CD4-positive, alpha-beta T cell (primary cell): ENCODE results near the gene PPP2R2C. TPM values are rescaled to one million over a fixed set of nuclear protein-coding genes. Genes with fewer than 3 reads are reported as not detected.

Experiments
- ATAC-seq: fragments of 200-7000 bp; cut with Tn5 transposase; one replicate; pipeline ENCODE4 v1.10.0; 2022; ENCODE audit warnings: mild to moderate bottlenecking; ENCODE audit not compliant: poor library complexity
- CTCF ChIA-PET: fragments of 350-600 bp; sonication (Branson Sonifier 250); formaldehyde crosslinking; loops from one replicate; lab custom pipeline; 2021; ENCODE audit warnings: antibody characterized with exemption, inconsistent platforms; lab: Charles Lee
- POLR2A ChIA-PET: fragments of 350-600 bp; sonication (Branson Sonifier 250); formaldehyde crosslinking; loops from one replicate; lab custom pipeline; 2021; ENCODE audit warnings: antibody characterized with exemption, inconsistent platforms; lab: Charles Lee
- DNase-seq, 14 experiments: peaks; one replicate each; pipeline ENCODE4 v3.0.0-alpha.2; 2013 to 2020; ENCODE audit warnings: mixed read lengths in 2 of 14
- H3K27ac ChIP-seq, 2 donors: one replicate each; pipeline versions ENCODE4 v1.5.1 to v1.7.0; 2013; ENCODE audit warnings: low read length in 2 of 2, low read depth in 1 of 2, mild to moderate bottlenecking in 1 of 2
- H3K27me3 ChIP-seq, 2 experiments: 1 replicate in 1 of 2; 2 replicates in 1 of 2; pipeline versions ENCODE4 v1.6.1 to v1.7.0; 2013; ENCODE audit warnings: low read length in 2 of 2, control low read depth in 1 of 2, mild to moderate bottlenecking in 1 of 2, moderate library complexity in 1 of 2; ENCODE audit not compliant: insufficient read depth in 2 of 2, control insufficient read depth in 1 of 2
- H3K36me3 ChIP-seq: one replicate; pipeline ENCODE4 v1.6.1; 2013; ENCODE audit warnings: low read length, control low read depth; ENCODE audit not compliant: insufficient read depth
- H3K4me1 ChIP-seq: one replicate; pipeline ENCODE4 v1.6.1; 2013; ENCODE audit warnings: low read length, control low read depth; ENCODE audit not compliant: insufficient read depth
- H3K4me3 ChIP-seq: one replicate; pipeline ENCODE4 v1.5.1; 2013; ENCODE audit warnings: mild to moderate bottlenecking, low read length, moderate library complexity
- H3K9me3 ChIP-seq, 2 experiments: 1 replicate in 1 of 2; 2 replicates in 1 of 2; pipeline versions ENCODE4 v1.6.1 to v1.7.0; 2013; ENCODE audit warnings: low read length in 2 of 2, mild to moderate bottlenecking in 2 of 2, control low read depth in 1 of 2, moderate library complexity in 1 of 2; ENCODE audit not compliant: control insufficient read depth in 1 of 2, insufficient read depth in 1 of 2
- H3K27ac Mint-ChIP-seq: one replicate; pipeline ENCODE4 v1.8.0; 2020; ENCODE audit warnings: mixed read lengths
- H3K27me3 Mint-ChIP-seq: one replicate; pipeline ENCODE4 v1.8.0; 2021; ENCODE audit warnings: mixed read lengths
- H3K36me3 Mint-ChIP-seq: one replicate; pipeline ENCODE4 v1.8.0; 2021; ENCODE audit warnings: low read depth, mixed read lengths
- H3K4me1 Mint-ChIP-seq: one replicate; pipeline ENCODE4 v1.8.0; 2021; ENCODE audit warnings: low read depth, mixed read lengths
- H3K4me3 Mint-ChIP-seq: one replicate; pipeline ENCODE4 v1.8.0; 2020; ENCODE audit warnings: mild to moderate bottlenecking, mixed read lengths
- H3K9me3 Mint-ChIP-seq: one replicate; pipeline ENCODE4 v1.8.0; 2020; ENCODE audit warnings: mixed read lengths
- CTCF ChIP-seq: fragments of 200-600 bp; IDR thresholded peaks from one replicate; pipeline ENCODE4 v1.8.0; 2022; ENCODE audit warnings: antibody characterized with exemption, mild to moderate bottlenecking
- intact Hi-C, 2 experiments: fragments of 100-400 bp; cut with DNase I in 1 of 2; cut with micrococcal nuclease in 1 of 2; formaldehyde crosslinking; loops; one replicate each; pipeline versions ENCODE4 v1.15.1 to v1.9.0; 2023 to 2025; cut with DNase I, micrococcal nuclease
- total RNA-seq, 174 experiments: library from RNA in 2 of 174; stranded (reverse) in 2 of 174; gene quantifications; one replicate each; pipeline ENCODE4 v1.2.3 and lab custom pipeline; 2021 to 2026

PPP2R2C gene
- total RNA-seq, 2 experiments from 2014 or later, result not detected

GRCh38 chr4:6517171-6517570 is 44.8 kb upstream of the PPP2R2C start:
- Mint-ChIP-seq H3K27ac (no peak overlapping the region), H3K4me1 (no peaks in the 10 kb centered on the region), H3K27me3 (peaks cover 24% of the 10 kb centered on the region), H3K36me3 (no peaks in the 10 kb centered on the region), H3K9me3 (no peaks in the 10 kb centered on the region), H3K4me3 (no peak overlapping the region)
- H3K4me1 ChIP-seq, result no peaks in the 10 kb centered on the region
- ATAC-seq, result no peak
- intact Hi-C loops, result no loop called here
- TF ChIP-seq CTCF, result no peak
- no peaks in the 10 kb centered on the region for H3K36me3 ChIP-seq
- H3K27me3 ChIP-seq, result peaks cover 0 to 7% of the 10 kb centered on the region in 2 experiments
- no peak for DNase-seq
- POLR2A ChIA-PET, result no interaction called here
- no peak overlapping the region for H3K4me3 ChIP-seq
- H3K9me3 ChIP-seq, result peaks cover 0 to 9% of the 10 kb centered on the region in 2 experiments
- H3K27ac ChIP-seq, result no peak overlapping the region
- CTCF ChIA-PET, result no interaction called here

GRCh38 chr4:6516762-6517161 is 44.3 kb upstream of the PPP2R2C start:
- CTCF ChIA-PET, result no interaction called here
- H3K36me3 ChIP-seq, result no peaks in the 10 kb centered on the region
- ATAC-seq (no peak), DNase-seq (no peak)
- H3K27me3 ChIP-seq, result peaks cover 0 to 7% of the 10 kb centered on the region in 2 experiments
- POLR2A ChIA-PET, result no interaction called here
- peaks cover 0 to 9% of the 10 kb centered on the region in 2 experiments for H3K9me3 ChIP-seq
- H3K27ac ChIP-seq, result no peak overlapping the region
- Mint-ChIP-seq H3K9me3 (no peaks in the 10 kb centered on the region), H3K27ac (no peak overlapping the region), H3K27me3 (peaks cover 24% of the 10 kb centered on the region), H3K4me1 (no peaks in the 10 kb centered on the region), H3K36me3 (no peaks in the 10 kb centered on the region), H3K4me3 (no peak overlapping the region)
- H3K4me3 ChIP-seq, result no peak overlapping the region
- no peaks in the 10 kb centered on the region for H3K4me1 ChIP-seq
- no peak for TF ChIP-seq CTCF
- intact Hi-C loops, result no loop called here

DNA sequence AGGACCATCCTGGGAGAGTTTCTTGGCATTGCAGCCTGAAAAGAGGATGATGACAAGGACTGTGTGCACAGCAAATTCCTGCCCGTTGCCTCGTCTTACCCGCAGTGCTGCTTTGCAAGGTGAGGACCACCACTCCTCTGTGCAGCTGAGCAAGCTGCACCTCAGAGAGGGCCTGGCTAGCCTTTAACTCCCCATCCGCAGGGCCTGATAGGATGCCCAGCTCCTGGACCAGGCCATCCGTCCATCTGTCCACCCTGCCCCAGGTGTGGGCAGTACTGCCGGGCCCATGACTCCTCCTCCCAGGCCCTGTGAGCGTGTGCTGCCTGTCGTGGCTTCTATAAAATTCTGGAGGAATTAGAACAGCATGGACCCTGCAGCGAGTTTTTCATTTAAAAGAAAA is 43.9 kb upstream of the PPP2R2C start:
- H3K36me3 Mint-ChIP-seq, result no peaks in the 10 kb centered on the region
- H3K27ac Mint-ChIP-seq, result no peak overlapping the region
- Histone ChIP-seq H3K36me3 (no peaks in the 10 kb centered on the region), H3K27ac (no peak overlapping the region), H3K4me3 (no peak overlapping the region), H3K4me1 (no peaks in the 10 kb centered on the region), H3K9me3 (peaks cover 0 to 9% of the 10 kb centered on the region in 2 experiments), H3K27me3 (peaks cover 0 to 7% of the 10 kb centered on the region in 2 experiments)
- H3K4me1 Mint-ChIP-seq, result no peaks in the 10 kb centered on the region
- H3K9me3 Mint-ChIP-seq, result no peaks in the 10 kb centered on the region
- peaks cover 24% of the 10 kb centered on the region for H3K27me3 Mint-ChIP-seq
- TF ChIP-seq CTCF, result no peak
- H3K4me3 Mint-ChIP-seq, result no peak overlapping the region
- intact Hi-C loops, result no loop called here
- ATAC-seq, result no peak
- ChIA-PET POLR2A (no interaction called here), CTCF (no interaction called here)
- DNase-seq, result no peak
